Inferior parietal cortex (tissue), 1 donor: ENCODE measurements around the gene MRPL14.
A peak's percentile ranks its signal among the peaks of the same experiment; 100 is the strongest.

Source experiments
- DNase-seq: peaks from one replicate; pipeline ENCODE4 v3.0.0-alpha.2; 2016; ENCODE audit errors: extremely low spot score

The MRPL14 gene

DNA sequence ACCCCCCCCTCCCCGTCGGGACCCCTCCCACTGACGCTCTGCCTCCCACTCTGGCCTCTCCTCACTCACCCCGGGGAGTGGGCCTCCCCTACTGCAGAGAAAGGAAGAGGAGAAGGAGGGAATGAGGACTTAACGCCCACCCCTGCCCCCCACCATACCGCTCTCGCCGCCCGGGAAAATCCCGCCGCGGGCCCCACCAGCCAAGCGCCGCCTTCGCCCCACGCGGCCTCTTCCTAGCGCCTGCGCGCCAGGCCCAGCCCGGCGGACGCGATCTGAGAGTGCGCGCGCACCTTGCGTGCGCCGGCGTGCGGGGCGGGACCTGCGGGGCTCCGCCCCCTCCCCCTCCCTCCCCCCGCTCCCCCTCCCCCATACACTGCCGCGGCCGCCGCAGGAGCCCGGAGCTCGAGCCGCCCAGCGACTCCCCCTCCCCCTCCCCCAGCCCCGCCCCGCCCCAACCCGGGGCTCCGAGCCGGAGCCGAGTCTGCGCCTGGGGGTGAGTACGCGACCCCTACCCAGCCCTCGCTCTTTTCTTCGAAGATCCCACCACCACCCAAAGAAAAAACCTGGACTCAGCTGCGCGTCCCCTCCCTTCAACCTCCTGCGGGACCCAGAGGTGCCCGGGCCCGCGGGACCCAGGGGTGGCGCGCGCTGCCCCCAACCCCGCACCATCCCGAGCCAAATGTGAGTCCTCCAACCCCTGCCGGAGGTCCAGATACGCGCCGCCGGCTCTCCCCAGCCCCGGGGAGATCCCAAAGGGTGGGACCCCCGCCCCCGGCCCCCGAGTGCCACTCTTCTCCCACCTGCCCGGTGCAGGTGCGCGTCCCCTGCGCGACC is at the start of gene MRPL14, which contains the start of gene TMEM63B:
Gene MRPL14 (minus strand): TSS at position 267 of the 834 bp plus-strand sequence. CDS start 10,841 bp downstream, outside the sequence.
Gene TMEM63B (plus strand): TSS at position 369 of the 834 bp plus-strand sequence. CDS start 7,031 bp downstream, outside the sequence.
- DNase-seq, result peak; percentile 90

DNA sequence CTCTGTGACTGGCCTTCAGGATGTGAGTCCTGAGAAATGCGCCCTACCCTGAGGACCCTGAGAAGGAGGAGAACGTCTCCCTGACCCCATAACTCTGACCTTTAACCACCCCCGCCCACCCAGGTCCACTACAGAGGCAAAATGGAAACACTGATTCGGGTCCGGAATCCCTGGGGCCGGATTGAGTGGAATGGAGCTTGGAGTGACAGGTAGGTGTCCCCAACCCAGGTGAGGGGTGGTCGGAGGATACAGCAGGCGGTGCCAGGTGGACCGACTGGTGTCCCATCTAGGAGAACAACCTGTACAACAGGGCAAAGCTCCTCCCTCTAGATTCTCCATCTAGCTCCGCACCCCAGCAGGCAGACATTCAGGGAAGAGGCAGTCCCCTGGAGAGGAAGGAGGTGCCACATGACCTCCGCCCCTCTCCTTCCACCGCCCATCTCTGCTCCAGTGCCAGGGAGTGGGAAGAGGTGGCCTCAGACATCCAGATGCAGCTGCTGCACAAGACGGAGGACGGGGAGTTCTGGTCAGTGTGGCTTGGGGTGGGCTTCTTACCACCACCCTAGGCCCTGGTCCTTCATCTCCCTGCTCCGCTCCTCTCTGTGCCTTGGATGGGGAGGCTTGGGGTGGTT is 49.0 kb upstream of the MRPL14 start:
- DNase-seq, result no peak

DNA sequence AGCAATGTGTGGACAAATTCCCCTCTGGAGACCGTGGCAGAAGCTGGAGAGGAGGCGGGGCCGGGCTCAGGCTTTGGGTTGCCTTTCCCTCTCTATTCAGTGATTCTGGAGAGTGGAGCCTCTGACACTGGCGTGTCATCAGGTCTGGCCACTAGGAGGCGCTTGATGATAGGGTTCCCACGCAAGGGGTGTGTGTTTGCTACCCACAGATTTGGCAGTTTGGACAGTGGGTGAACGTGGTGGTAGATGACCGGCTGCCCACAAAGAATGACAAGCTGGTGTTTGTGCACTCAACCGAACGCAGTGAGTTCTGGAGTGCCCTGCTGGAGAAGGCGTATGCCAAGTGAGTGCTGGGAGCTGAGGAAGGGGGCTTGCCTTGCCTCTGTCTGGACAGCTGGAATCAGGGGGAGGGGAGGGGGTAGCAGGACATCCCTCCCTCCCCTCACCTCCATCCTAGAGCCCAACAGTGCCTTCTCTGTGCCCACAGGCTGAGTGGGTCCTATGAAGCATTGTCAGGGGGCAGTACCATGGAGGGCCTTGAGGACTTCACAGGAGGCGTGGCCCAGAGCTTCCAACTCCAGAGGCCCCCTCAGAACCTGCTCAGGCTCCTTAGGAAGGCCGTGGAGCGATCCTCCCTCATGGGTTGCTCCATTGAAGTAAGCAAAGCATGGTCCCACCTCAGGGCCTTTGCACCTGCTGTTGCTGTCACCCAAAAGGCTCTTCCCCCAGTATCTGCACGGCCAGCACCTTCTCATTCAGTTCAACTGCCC is 45.7 kb upstream of the MRPL14 start:
- DNase-seq, result peak; percentile 87

DNA sequence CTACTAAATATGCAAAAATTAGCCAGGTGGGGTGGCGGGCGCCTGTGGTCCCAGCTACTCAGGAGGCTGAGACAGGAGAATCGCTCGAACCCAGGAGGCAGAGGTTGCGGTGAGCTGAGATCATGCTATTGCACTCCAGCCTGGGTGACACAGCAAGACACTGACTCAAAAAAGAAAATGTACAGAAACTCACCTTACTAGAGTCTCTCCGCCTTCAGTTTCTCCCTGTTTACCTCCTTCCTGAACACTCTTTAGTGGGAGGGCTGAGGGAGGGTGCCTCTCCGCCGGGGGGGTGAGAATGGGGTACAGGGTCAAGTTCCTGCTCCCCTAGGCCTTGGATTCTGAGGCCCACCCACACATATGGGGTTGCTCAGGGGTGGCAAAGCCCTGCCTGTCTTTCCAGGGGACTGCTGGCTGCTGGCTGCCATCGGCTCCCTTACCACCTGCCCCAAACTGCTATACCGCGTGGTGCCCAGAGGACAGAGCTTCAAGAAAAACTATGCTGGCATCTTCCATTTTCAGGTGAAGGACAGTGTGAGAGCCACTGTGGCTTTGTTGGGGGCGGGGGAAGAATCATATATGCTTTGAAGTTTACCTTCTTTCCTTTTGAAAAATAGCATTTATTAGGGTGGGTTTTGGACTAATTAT is 44.8 kb upstream of the MRPL14 start:
- no peak for DNase-seq

DNA sequence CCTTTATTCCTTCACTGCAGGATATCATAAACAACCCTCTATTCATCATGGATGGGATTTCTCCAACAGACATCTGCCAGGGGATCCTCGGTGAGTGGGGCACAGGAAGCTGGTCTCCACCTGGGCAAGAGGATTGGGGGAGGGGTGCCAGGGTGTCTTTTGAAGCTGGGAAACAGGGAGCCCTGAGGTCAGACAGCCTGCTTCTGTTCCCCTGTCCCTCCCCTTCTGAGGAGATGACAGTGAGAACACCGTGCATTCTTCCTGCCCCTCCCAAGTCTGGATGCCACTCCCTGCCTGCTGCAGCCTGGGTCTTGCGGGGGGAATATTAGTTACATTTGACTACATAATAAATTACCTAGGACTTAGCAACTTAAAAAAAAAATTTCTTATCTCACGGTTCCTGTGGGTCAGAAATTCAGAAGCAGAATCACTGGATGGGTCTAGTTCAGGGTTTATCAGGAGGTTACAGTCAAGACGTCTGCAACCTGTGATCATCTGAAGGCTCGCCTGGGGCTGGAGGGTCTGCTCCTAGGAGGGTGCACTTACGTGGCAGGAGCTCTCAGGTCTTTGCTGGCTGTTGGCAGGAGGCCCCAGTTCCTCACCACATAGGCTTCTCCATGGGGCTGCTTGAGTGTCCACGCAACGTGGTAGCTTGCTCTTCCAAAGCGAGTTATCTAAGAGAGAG is 42.8 kb upstream of the MRPL14 start:
- DNase-seq, result no peak

DNA sequence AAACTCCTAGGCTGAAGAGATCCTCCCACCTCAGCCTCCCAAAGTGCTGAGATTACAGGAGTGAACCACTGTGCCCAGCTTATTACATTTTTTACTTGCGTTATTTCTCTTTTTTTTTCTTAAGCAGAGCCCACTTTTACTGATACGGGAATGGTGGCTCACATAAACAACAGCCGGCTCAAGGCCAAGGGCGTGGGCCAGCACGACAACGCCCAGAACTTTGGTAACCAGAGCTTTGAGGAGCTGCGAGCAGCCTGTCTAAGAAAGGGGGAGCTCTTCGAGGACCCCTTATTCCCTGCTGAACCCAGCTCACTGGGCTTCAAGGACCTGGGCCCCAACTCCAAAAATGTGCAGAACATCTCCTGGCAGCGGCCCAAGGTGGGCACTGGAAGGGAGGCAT is 41.9 kb upstream of the MRPL14 start:
- DNase-seq, result no peak

DNA sequence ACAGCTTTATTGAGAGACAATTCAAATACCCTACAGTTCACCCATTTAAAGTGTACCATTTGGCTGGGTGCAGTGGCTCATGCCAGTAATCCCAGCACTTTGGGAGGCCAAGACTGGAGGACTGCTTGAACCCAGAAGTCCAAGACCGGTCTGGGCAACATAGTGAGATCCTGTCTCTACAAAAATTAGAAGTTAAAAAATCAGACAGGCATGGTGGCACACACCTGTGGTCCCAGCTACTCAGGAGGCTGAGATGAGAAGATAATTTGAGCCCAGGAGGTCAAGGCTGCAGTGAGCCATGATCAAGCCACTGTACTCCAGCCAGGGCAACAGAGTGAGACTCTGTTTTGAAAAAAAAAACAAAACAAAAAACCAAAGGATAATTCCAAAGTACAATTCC is 40.3 kb upstream of the MRPL14 start:
- no peak for DNase-seq

DNA sequence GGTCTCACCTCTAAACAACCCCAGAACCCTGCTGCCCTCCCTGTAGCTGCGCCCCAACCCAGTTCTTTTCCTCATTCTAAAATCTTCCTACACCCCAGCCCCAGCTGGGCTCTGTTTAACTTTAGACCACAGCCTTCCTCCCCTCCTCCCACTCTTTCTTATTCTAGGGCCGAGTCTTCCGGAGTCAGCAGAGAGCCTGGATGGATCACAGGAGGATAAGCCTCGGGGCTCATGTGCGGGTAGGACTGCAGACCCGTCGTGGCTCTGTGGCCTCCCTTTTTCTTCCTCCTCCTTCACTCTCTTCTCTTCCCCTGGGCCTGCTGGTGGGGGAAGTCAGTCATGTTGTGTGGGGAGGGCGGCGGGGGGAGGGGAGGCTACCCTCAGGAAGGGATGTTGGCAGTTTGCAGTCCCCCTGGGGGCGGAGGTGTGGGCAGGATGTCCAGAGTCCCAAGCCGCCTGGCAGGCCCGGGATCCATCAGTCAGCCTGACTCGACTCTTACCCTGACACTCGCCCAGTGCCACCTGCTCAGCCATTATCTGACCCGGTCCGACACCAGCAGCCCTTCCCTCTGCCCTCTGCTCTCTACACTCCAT is 39.4 kb upstream of the MRPL14 start:
- DNase-seq, result no peak

DNA sequence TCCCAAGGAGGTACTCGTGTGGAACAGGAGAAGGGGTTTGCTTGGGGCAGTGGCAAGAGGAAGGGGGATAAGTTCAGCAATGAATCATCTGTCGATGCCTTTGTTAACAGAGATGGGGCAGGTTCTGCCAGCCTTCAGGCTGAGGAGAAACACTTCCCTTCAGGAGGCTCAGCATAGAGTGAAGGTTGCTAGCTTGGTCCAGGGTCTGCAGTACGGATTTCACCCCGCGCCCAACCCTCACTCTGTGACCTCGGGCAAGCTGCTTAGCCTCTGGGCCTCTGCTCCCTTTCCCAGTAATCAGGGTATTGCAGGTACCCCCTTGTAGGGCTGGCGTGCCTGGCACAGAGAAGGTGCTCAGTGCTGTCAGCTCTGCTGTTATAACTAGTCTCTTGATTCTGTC is 38.9 kb upstream of the MRPL14 start:
- DNase-seq, result no peak

DNA sequence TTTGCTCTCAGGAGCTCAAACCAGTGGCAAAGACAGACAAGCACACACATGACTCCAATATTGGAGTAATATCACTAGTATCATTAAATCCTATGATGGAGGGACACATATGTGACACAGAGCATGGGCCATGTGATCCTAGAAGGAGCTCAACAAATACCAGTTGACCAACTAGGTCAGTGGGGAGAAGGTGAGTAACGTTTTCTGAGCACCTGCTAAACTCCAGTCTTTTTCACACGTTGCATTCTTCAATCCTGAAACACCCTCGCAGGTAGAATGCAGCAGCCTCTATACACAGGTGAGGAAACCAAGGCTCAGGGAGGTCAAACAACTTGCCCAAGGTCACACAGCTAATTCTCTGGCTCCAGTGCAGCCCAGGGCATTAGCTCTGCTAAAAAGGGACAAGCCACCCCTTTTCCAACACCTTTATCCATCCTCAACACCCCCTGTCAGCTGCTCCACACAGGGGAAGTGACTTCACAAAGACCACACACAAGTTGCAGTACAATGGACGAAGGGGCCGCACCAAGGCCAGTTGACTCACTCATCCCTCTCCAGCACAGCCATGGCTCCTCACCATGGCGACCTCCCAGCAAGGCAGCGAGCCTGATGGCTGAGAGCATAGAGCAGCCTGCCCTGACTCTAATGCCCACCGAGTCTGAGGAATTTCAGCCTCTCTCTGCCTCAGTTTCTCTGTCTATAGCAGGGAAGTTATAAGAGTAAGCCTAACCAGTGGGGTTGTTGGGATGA is 35.8 kb upstream of the MRPL14 start:
- DNase-seq, result no peak

DNA sequence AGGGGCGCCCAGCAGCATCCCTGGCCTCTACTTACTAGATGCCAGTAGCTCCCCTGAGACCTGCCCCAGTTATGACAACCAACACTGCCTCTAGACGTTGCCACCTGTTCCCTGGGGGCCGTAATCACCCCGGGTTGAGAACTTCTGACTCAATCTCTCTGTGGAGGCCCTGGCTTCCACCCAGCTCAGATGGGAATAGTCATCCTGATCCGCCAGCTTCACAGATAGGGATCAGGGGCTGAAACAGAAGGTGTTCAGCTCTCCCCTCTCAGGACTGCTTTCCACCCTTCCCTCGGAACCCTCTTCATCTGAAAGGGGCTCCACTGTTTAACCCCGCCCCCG is 34.7 kb upstream of the MRPL14 start:
- DNase-seq, result no peak

DNA sequence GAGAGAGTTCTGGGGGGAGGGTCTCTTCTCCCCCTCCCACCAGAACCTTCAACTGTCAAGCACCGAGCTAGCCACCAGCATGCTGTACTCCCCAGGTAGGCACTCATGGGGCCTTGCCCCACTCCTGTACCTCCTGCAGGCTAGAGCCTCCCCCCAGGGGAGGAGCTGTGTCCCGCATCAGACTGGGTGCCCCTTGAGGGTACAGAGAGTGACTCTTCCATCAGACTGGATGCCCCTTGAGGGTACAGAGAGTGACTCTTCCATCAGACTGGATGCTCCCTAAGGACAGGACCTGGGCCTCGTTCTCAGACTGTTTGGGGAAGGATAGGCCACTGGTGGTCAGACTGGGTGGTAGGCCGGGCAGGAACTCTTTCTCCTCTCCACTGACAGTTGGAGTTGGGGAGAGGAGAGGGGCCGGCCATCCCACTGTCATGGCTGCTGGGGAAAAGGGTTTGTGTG is 31.5 kb upstream of the MRPL14 start, which contains the start of gene CAPN11:
Gene CAPN11 (plus strand): TSS at position 51 of the 459 bp plus-strand sequence. CDS start 29 bp downstream, at position 80.
- no peak for DNase-seq

DNA sequence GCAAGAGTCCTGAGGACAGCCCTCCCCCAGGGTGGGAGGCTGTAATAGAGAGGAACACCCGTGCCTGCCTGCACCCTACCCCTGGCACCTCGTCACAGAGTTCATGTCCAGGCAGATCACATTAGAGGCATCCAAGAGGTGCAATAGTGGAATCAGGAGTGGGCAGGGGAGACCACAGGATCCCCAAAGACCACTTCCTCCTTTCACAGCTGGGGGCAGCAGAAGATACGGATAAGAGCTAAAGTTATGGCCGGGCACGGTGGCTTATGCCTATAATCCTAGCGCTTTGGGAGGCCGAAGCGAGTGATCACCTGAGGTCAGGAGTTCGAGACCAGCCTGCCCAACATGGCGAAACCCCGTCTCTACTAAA is 29.9 kb upstream of the MRPL14 start:
- no peak for DNase-seq

DNA sequence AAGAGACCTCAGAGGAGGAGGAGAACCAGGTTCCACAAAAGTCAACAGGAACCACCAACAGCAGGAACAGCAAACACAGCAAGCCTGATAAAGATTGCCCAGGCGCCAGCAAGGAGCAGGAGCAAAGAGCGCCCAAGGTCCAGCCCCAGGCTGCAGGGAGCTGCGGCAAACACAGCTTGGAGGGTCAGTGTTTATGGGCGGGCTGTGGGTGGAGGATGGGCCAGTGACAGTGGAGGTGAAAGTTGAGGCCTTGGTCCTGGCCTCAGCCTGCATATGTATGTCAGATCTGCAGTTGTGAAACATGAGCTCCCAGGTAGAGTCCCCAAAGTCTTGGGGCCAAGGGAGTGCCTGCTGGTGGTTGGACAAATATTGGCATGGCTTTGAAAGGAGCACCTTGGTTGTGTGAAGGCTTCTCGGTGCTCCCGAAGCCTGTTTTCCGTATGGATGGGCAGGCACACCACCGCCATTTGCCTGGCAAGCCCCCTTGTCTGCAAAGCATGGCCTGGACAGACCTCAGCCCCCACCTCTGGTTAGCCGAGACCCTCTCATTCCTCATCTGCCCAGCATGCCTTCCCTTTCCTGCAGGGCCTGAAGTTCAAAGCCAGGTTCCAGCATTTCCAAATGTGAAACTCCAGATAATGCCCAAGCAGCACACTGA is 29.4 kb upstream of the MRPL14 start:
- DNase-seq, result no peak

DNA sequence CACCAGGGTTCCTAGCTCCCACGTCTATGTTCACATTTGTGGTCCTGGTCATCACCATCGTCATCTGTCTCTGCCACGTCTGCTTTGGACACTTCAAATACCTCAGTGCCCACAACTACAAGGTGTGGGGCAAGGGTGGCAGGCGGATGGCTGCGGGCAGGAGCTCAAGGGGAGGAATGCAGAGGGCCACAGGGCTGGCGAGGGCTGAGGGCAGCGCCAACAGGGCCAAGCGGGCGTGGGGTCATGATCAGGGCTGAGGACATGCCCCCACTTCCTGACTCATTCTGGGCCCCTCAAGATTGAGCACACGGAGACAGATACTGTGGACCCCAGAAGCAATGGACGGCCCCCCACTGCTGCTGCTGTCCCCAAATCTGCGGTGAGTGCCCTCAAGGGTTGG is 26.8 kb upstream of the MRPL14 start:
- DNase-seq, result no peak

DNA sequence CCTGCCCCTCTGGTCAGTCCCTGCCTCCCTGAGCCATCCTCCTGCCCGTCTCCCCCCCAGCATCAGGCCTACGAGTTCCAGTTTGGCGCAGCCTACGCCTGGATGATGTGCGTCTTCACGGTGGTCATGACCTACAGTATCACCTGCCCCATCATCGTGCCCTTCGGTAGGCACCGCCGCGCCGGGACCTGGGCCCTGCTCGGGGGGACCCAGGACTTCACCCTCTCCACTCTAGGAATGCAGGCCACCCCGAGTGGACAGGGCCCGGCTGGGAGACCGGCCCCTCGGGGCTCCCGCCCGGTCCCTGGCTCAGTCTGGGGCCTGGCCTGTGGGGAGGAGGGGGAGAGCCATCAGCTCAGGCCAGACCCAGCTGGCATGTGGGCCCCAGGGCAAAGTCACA is 25.3 kb upstream of the MRPL14 start:
- DNase-seq, result no peak

DNA sequence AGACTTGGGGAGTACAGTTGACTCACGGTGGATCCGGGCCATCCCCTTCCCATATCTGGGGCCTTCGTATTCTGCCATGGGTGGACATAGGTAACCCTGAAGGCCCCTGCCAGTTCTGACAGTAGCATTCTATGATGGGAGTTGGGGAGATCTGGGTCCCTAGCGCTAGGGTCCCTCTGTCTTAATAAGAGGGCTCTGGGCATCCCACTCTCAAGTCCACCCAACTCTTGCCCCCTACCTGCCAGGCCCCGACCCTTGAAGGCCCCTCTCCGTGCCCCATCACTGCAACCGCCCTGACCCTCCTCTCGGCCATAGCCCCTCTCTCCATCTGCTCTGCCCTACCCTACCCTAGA is 24.8 kb upstream of the MRPL14 start:
- DNase-seq, result no peak

DNA sequence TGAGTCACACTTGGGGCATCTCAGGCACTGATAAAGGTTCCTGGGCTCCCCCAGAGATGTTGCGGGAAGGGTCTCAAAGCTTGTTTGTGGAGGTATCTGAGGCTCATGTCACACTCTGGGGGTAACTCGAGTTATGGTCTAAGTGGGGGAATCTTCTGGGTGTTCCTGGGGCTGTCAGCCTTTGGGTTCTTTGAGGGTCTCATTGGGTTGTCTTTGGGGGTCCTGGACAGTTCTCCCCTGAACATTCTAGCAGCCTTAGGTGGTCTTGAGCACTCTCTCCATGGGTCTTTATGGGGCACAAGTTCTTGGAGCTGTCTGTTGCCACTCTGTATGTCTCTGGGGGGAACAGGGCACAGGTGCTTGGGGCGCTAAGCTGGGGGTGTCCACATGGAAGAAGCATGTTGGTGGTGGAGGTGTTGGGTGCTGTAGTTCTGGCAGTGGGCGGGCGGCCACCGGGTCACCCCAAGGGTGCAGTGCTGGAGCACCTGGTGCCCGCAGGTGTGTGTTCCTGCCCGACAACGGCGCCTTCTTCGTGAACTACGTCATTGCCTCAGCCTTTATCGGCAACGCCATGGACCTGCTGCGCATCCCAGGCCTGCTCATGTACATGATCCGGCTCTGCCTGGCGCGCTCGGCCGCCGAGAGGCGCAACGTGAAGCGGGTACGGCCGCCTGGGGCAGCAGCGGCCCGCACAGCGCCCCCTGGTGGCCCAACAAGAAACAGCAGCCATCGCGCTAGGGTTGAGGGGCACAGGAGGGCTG is 24.3 kb upstream of the MRPL14 start:
- peak; percentile 70 for DNase-seq
